HCT116 (cell line): ENCODE measurements around the gene HEXB. TPM values are rescaled to one million over a fixed set of nuclear protein-coding genes. Genes with fewer than 3 reads are reported as not detected.

Experiments
- ATAC-seq: fragments of 200-7000 bp; cut with Tn5 transposase; 2 replicates; pipeline ENCODE4 v1.9.1; 2020; ENCODE audit warnings: mild to moderate bottlenecking, moderate library complexity
- BruUV-seq: library from RNA; stranded (reverse); fragments of 400-500 nt; replicated peaks from 2 replicates; lab custom pipeline; 2021; lab: Mats Ljungman, UMichigan
- CTCF ChIA-PET: fragments of 300-600 bp; sonication (Branson Sonifier 250); formaldehyde crosslinking; loops from one replicate; lab custom pipeline; 2021; ENCODE audit warnings: antibody characterized with exemption; lab: Charles Lee
- POLR2A ChIA-PET: fragments of 300-600, 350-600 bp; sonication (Branson Sonifier 250); formaldehyde crosslinking; loops from one replicate; lab custom pipeline; 2021; ENCODE audit warnings: antibody characterized with exemption; lab: Charles Lee
- RAD21 ChIA-PET, 2 experiments: fragments of 300-600 bp; sonication (Branson Sonifier 250); formaldehyde crosslinking; loops; one replicate each; lab custom pipeline; 2023; ENCODE audit warnings: low total read pairs in 2 of 2; ENCODE audit not compliant: uncharacterized antibody in 2 of 2, unreplicated experiment in 2 of 2, low non-redundant PET in 1 of 2; lab: Charles Lee
- DNase-seq: peaks from one replicate; pipeline ENCODE4 v3.0.0-alpha.2; 2010; ENCODE audit warnings: low read depth, low spot score
- H2AFZ ChIP-seq: fragments of 200-600 bp; shearing (Covaris generic), sonication (generic); 2 replicates; pipeline ENCODE4 v1.6.1; 2017; ENCODE audit warnings: low read depth, mixed run types, mixed read lengths, antibody characterized with exemption, low read length; ENCODE audit not compliant: poor library complexity, severe bottlenecking
- H3K27ac ChIP-seq: 2 replicates; pipeline ENCODE4 v1.5.1; 2012; ENCODE audit warnings: low read depth, low read length
- H3K27me3 ChIP-seq: fragments of 200-600 bp; sonication (generic); 2 replicates; pipeline ENCODE4 v1.6.1; 2016; ENCODE audit warnings: mixed run types, low read length, mixed read lengths; ENCODE audit not compliant: insufficient read depth
- H3K36me3 ChIP-seq, 2 experiments: fragments of 200-500 bp in 1 of 2; fragments of 200-600 bp in 1 of 2; sonication (Bioruptor generic) in 1 of 2; sonication (generic) in 1 of 2; 2 replicates each; pipeline versions ENCODE4 v1.5.1 to v1.6.1; 2014 to 2016; ENCODE audit warnings: low read length in 2 of 2, inconsistent platforms in 1 of 2, mixed read lengths in 1 of 2, mixed run types in 1 of 2; ENCODE audit not compliant: insufficient read depth in 2 of 2, control insufficient read depth in 1 of 2
- H3K4me1 ChIP-seq, 2 experiments: fragments of 200-600 bp in 1 of 2; sonication (generic) in 1 of 2; 2 replicates each; pipeline versions ENCODE4 v1.5.1 to v1.6.1; 2012 to 2017; ENCODE audit warnings: low read length in 2 of 2, inconsistent platforms in 1 of 2, mild to moderate bottlenecking in 1 of 2, mixed read lengths in 1 of 2, mixed run types in 1 of 2, moderate library complexity in 1 of 2; ENCODE audit not compliant: insufficient read depth in 2 of 2, control insufficient read depth in 1 of 2
- H3K4me2 ChIP-seq: fragments of 200-600 bp; sonication (generic); 2 replicates; pipeline ENCODE4 v1.6.1; 2017; ENCODE audit warnings: mixed run types, low read length, mixed read lengths
- H3K4me3 ChIP-seq, 2 experiments: fragments of 200-600 bp in 1 of 2; sonication (generic) in 1 of 2; replicated peaks in 1 of 2; 2 replicates each; pipeline ENCODE4 v1.5.1; 2011 to 2016; ENCODE audit warnings: low read length in 2 of 2, control low read depth in 1 of 2, low read depth in 1 of 2, mild to moderate bottlenecking in 1 of 2, mixed read lengths in 1 of 2, mixed run types in 1 of 2
- H3K79me2 ChIP-seq: fragments of 200-600 bp; sonication (generic); 2 replicates; pipeline ENCODE4 v1.6.1; 2017; ENCODE audit warnings: mild to moderate bottlenecking, mixed run types, low read length, moderate library complexity, mixed read lengths; ENCODE audit not compliant: insufficient read depth
- H3K9ac ChIP-seq: fragments of 200-600 bp; sonication (generic); 2 replicates; pipeline ENCODE4 v1.6.1; 2016; ENCODE audit warnings: low read length, mixed read lengths
- H3K9me2 ChIP-seq: fragments of 200-600 bp; sonication (generic), shearing (Covaris generic); 2 replicates; pipeline ENCODE4 v1.6.1; 2017; ENCODE audit warnings: mixed run types, mild to moderate bottlenecking, moderate library complexity; ENCODE audit not compliant: insufficient read depth
- H3K9me3 ChIP-seq, 2 experiments: fragments of 200-500 bp in 1 of 2; fragments of 200-600 bp in 1 of 2; sonication (Bioruptor generic) in 1 of 2; sonication (generic) in 1 of 2; 2 replicates each; pipeline ENCODE4 v1.6.1; 2014 to 2017; ENCODE audit warnings: low read length in 2 of 2, mixed read lengths in 2 of 2, inconsistent platforms in 1 of 2, low read depth in 1 of 2, mild to moderate bottlenecking in 1 of 2, mixed run types in 1 of 2, moderate library complexity in 1 of 2; ENCODE audit not compliant: control insufficient read depth in 1 of 2, insufficient read depth in 1 of 2
- H4K20me1 ChIP-seq: fragments of 200-600 bp; sonication (generic), shearing (Covaris generic); 2 replicates; pipeline ENCODE4 v1.6.1; 2017; ENCODE audit warnings: mixed run types, mild to moderate bottlenecking, moderate library complexity; ENCODE audit not compliant: insufficient read depth
- CBX3 ChIP-seq: IDR thresholded peaks from 2 replicates; pipeline ENCODE4 v1.6.1; 2012; ENCODE audit warnings: low read depth
- EGR1 ChIP-seq: IDR thresholded peaks from 2 replicates; pipeline ENCODE4 v1.6.1; 2012; ENCODE audit warnings: low read depth
- ELF1 ChIP-seq: IDR thresholded peaks from 2 replicates; pipeline ENCODE4 v1.6.1; 2012; ENCODE audit warnings: low read depth, borderline replicate concordance
- EZH2 ChIP-seq: fragments of 200-600 bp; sonication (generic); IDR thresholded peaks from 2 replicates; pipeline ENCODE4 v1.6.1; 2017; ENCODE audit warnings: antibody characterized with exemption, mixed run types
- EZH2phosphoT487 ChIP-seq: fragments of 200-600 bp; IDR thresholded peaks from 2 replicates; pipeline ENCODE4 v1.6.1; 2018; ENCODE audit warnings: antibody characterized with exemption, borderline replicate concordance
- FOSL1 ChIP-seq: IDR thresholded peaks from 2 replicates; pipeline ENCODE4 v1.6.1; 2012; ENCODE audit warnings: low read depth
- JUND ChIP-seq: IDR thresholded peaks from 2 replicates; pipeline ENCODE4 v1.6.1; 2012
- RAD21 ChIP-seq: IDR thresholded peaks from 2 replicates; pipeline ENCODE4 v1.6.1; 2012; ENCODE audit warnings: low read depth, mild to moderate bottlenecking
- SP1 ChIP-seq: IDR thresholded peaks from 2 replicates; pipeline ENCODE4 v1.6.1; 2012; ENCODE audit warnings: low read depth
- SRF ChIP-seq: IDR thresholded peaks from 2 replicates; pipeline ENCODE4 v1.6.1; 2012; ENCODE audit warnings: low read depth
- TCF7L2 ChIP-seq: IDR thresholded peaks from 2 replicates; pipeline ENCODE4 v1.7.0; 2011; ENCODE audit warnings: borderline replicate concordance, inconsistent platforms; ENCODE audit not compliant: insufficient read depth, insufficient read length; ENCODE audit errors: extremely low read depth
- YY1 ChIP-seq: IDR thresholded peaks from 2 replicates; pipeline ENCODE4 v1.6.1; 2011; ENCODE audit warnings: low read length, low read depth, moderate library complexity, mild to moderate bottlenecking; ENCODE audit not compliant: insufficient replicate concordance; ENCODE audit errors: extremely low read depth
- ZFX ChIP-seq: fragments of 450-650 bp; IDR thresholded peaks from 2 replicates; pipeline ENCODE4 v1.6.1; 2017
- ZNF274 ChIP-seq: fragments of 200-500 bp; sonication (Bioruptor generic); IDR thresholded peaks from 2 replicates; pipeline ENCODE4 v1.6.1; 2014; ENCODE audit warnings: mild to moderate bottlenecking, low read depth, low read length, inconsistent platforms
- intact Hi-C: fragments of 100-400 bp; cut with micrococcal nuclease; formaldehyde crosslinking; loops from 2 replicates; pipeline ENCODE4 v1.10.0; 2022
- total RNA-seq: library from RNA; stranded (reverse); gene quantifications from one replicate; pipeline ENCODE4 v1.2.1, GENCODE V29; 2021; ENCODE audit not compliant: unreplicated experiment
- TF ChIP-seq, protein P1 (sequence below), 3 experiments: fragments of 200-600 bp in 1 of 3; sonication (generic) in 1 of 3; IDR thresholded peaks in 2 of 3; conservative IDR thresholded peaks in 1 of 3; 2 replicates each; pipeline ENCODE4 v1.5.1; 2012 to 2017; ENCODE audit warnings: low read depth in 2 of 3, low read length in 2 of 3, antibody characterized with exemption in 1 of 3, borderline replicate concordance in 1 of 3, control low read depth in 1 of 3, mild to moderate bottlenecking in 1 of 3, mixed read lengths in 1 of 3, mixed run types in 1 of 3, moderate library complexity in 1 of 3; ENCODE audit not compliant: insufficient read depth in 1 of 3
- TF ChIP-seq, protein P2 (sequence below): IDR thresholded peaks from 2 replicates; pipeline ENCODE4 v1.6.1; 2012; ENCODE audit warnings: low read depth
- TF ChIP-seq, protein P3 (sequence below): IDR thresholded peaks from 2 replicates; pipeline ENCODE4 v1.6.1; 2012
- TF ChIP-seq, protein P4 (sequence below): IDR thresholded peaks from 2 replicates; pipeline ENCODE4 v1.6.1; 2011; ENCODE audit warnings: mild to moderate bottlenecking, low read length, moderate library complexity; ENCODE audit not compliant: insufficient replicate concordance; ENCODE audit errors: extremely low read depth

The HEXB gene
- total RNA-seq, 1 experiment from 2014 or later = 123 TPM

DNA sequence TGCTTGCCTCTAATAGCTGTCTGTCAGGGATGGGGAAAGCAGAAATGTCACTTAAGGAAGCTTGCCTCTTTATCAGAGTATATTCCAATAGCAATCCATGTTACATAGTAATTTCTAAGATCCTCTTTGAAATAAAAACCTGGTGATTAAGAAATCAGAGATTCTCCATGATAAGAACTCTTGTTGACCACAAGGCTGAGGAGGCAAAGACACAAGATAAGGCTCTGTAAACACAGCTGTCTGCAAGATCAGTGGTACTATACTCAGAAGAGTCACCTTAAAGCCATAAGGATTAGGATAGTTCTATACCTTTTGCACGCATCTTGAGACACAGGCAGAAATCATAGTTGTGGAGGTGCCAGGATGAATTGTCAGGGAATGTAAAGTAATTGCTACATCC is 40.3 kb downstream of the HEXB start:
- no peak overlapping the region for H2AFZ ChIP-seq
- H3K9ac ChIP-seq = no peak overlapping the region
- ChIA-PET RAD21 (no interaction called here), POLR2A (no interaction called here), CTCF (no interaction called here)
- no peaks in the 10 kb centered on the region for H4K20me1 ChIP-seq
- no peak overlapping the region for H3K4me2 ChIP-seq
- intact Hi-C loops = no loop called here
- no peaks in the 10 kb centered on the region for H3K9me2 ChIP-seq
- no TSS peak for BruUV-seq
- H3K36me3 ChIP-seq = peaks cover 20 to 35% of the 10 kb centered on the region in 2 experiments; a peak in 3 of 4 replicates
- H3K79me2 ChIP-seq = no peaks in the 10 kb centered on the region
- no peak overlapping the region for H3K4me3 ChIP-seq
- H3K27ac ChIP-seq = no peak overlapping the region
- TF ChIP-seq RAD21 (no peak), ELF1 (no peak), JUND (no peak), ZNF274 (no peak), TCF7L2 (no peak), ZFX (no peak), SP1 (no peak), YY1 (no peak), EZH2phosphoT487 (no peak), EZH2 (no peak), SRF (no peak), EGR1 (no peak), CBX3 (no peak), FOSL1 (no peak)
- TF ChIP-seq, protein P1, sequence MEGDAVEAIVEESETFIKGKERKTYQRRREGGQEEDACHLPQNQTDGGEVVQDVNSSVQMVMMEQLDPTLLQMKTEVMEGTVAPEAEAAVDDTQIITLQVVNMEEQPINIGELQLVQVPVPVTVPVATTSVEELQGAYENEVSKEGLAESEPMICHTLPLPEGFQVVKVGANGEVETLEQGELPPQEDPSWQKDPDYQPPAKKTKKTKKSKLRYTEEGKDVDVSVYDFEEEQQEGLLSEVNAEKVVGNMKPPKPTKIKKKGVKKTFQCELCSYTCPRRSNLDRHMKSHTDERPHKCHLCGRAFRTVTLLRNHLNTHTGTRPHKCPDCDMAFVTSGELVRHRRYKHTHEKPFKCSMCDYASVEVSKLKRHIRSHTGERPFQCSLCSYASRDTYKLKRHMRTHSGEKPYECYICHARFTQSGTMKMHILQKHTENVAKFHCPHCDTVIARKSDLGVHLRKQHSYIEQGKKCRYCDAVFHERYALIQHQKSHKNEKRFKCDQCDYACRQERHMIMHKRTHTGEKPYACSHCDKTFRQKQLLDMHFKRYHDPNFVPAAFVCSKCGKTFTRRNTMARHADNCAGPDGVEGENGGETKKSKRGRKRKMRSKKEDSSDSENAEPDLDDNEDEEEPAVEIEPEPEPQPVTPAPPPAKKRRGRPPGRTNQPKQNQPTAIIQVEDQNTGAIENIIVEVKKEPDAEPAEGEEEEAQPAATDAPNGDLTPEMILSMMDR (IDR thresholded peaks at IDR 0.05 in 2 of 3, conservative IDR thresholded peaks at IDR 0.05 in 1 of 3; ENCODE audit: borderline replicate concordance in 1 of 3, insufficient read depth in 1 of 3, low read depth in 2 of 3, low read length in 2 of 3) = no peak
- TF ChIP-seq, protein P2, sequence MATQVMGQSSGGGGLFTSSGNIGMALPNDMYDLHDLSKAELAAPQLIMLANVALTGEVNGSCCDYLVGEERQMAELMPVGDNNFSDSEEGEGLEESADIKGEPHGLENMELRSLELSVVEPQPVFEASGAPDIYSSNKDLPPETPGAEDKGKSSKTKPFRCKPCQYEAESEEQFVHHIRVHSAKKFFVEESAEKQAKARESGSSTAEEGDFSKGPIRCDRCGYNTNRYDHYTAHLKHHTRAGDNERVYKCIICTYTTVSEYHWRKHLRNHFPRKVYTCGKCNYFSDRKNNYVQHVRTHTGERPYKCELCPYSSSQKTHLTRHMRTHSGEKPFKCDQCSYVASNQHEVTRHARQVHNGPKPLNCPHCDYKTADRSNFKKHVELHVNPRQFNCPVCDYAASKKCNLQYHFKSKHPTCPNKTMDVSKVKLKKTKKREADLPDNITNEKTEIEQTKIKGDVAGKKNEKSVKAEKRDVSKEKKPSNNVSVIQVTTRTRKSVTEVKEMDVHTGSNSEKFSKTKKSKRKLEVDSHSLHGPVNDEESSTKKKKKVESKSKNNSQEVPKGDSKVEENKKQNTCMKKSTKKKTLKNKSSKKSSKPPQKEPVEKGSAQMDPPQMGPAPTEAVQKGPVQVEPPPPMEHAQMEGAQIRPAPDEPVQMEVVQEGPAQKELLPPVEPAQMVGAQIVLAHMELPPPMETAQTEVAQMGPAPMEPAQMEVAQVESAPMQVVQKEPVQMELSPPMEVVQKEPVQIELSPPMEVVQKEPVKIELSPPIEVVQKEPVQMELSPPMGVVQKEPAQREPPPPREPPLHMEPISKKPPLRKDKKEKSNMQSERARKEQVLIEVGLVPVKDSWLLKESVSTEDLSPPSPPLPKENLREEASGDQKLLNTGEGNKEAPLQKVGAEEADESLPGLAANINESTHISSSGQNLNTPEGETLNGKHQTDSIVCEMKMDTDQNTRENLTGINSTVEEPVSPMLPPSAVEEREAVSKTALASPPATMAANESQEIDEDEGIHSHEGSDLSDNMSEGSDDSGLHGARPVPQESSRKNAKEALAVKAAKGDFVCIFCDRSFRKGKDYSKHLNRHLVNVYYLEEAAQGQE = no peak
- TF ChIP-seq, protein P3, sequence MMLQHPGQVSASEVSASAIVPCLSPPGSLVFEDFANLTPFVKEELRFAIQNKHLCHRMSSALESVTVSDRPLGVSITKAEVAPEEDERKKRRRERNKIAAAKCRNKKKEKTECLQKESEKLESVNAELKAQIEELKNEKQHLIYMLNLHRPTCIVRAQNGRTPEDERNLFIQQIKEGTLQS = no peak
- TF ChIP-seq, protein P4, sequence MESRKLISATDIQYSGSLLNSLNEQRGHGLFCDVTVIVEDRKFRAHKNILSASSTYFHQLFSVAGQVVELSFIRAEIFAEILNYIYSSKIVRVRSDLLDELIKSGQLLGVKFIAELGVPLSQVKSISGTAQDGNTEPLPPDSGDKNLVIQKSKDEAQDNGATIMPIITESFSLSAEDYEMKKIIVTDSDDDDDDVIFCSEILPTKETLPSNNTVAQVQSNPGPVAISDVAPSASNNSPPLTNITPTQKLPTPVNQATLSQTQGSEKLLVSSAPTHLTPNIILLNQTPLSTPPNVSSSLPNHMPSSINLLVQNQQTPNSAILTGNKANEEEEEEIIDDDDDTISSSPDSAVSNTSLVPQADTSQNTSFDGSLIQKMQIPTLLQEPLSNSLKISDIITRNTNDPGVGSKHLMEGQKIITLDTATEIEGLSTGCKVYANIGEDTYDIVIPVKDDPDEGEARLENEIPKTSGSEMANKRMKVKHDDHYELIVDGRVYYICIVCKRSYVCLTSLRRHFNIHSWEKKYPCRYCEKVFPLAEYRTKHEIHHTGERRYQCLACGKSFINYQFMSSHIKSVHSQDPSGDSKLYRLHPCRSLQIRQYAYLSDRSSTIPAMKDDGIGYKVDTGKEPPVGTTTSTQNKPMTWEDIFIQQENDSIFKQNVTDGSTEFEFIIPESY = no peak
- ATAC-seq = no peak
- H3K9me3 ChIP-seq = no peaks in the 10 kb centered on the region
- H3K4me1 ChIP-seq = no peaks in the 10 kb centered on the region
- DNase-seq = no peak
- no peaks in the 10 kb centered on the region for H3K27me3 ChIP-seq
